ENCODE measurements around the gene ZBTB38.

- TF ChIP-seq CTCF (IDR thresholded peaks at IDR 0.05) (no peak), EZH2 (IDR thresholded peaks at IDR 0.05) (no peak)
Observed at GRCh38 chr3:141411251-141411771, 43.0 kb downstream of the ZBTB38 start.
